NCI-H524 (cell line): ENCODE data around the gene ILF3.
"Not testable (repeated sequence)": the region's sequence is repeated elsewhere in the genome, so short reads cannot be mapped to it uniquely, and the experiment has no call there.

ENCODE experiments used
- DNase-seq, 2 experiments: peaks; one replicate each; lab custom pipeline; 2025; lab: John Stamatoyannopoulos, UW

Gene ILF3

GRCh38 chr19:10642473-10643171 is 11.5 kb upstream of the ILF3 start:
- no peak for DNase-seq

GRCh38 chr19:10643172-10643967 is 10.8 kb upstream of the ILF3 start:
- DNase-seq, result no peak

DNA sequence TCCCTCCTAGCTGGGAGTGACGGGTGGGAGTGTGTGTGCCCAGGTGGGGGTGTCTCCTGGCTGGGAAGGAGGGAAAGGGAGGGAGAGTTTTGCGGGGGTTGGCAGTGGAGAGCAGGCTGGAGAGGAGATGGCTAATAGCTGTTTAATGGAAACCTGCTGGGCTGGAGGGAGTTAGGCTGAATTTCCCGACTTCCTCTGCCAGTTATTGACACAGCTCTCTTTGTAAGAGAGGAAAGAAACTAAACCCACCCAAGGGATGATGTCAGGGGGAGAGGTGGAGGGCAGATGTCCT is 10.2 kb upstream of the ILF3 start:
- DNase-seq, result no peak

DNA sequence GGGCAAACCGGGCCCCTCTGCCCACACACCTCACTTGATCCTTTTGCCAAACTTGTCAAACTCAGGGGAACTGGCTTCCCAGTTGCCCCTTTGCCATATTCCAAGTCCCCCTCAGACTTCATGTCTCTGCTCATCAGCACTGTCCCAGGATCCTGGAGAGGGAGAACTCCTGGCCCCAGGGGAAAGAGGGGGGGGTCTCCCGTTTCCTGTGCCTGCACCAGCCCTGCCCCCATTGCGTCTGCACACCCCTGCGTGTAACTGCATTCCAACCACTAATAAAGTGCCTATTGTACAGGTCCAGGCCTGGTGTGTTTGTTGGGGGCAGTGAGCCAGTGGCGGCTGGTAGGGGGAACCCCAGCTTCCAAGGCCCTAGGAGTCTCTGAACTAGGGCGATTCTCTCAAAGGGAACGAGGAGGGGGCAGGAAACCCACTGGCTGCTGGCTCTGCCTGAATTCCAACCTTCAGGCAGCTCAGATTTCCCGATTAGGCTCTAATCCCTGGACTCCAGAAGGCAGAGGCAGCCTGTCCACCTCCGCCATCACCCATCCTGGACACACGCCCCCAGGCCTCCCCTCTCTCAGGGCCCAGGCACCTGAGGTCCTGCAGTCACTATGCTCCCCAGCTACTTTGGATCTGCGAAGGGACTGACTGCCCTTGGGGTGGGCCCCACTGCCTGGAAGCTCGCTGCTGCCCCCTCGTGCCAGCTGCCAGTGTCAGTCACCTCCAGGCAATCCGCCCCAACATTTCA is 9.7 kb upstream of the ILF3 start:
- peak; percentile 48 to 76 for DNase-seq

- no peak for DNase-seq
These were observed 7.5 kb upstream of the ILF3 start for GRCh38 chr19:10646456-10647159.

DNA sequence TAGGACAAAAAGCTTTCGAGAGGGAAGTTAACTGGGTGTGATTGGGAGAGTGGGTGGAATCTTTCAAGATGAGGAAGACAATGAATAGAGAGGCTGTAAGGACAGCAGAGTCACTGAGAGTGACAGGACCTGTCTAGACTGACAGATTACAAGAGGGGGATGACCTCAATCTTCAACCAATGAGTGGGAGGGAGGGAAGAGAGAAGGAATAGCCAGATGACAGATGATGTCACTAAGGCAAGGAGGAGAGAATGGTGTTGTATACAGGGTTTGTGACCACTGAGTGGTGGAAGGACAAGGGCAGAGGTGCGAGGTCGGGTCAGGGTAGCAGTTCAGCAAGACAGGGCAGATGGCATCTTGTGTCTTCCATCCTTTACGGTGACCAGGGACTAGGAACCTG is 5.8 kb upstream of the ILF3 start:
- DNase-seq, result no peak

DNA sequence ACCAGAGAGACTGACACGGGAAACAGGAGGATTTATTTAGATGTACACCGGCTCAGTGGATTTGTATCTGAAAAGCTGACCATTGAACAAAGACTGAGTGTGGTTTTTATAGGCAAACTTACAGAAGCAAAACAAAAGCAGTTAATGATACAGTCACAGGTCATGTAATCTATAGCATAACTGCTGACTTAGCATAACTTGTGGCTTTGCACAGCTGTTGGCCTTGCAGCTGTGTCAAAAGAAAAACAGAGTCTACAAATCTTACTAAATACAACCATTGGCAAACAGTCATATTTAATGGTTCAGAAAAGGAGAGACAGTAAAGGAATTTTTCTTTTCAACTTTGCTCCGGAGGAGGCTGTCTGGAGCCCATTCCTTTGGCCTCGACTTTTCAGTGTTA is 2.3 kb upstream of the ILF3 start:
- no peak for DNase-seq

DNA sequence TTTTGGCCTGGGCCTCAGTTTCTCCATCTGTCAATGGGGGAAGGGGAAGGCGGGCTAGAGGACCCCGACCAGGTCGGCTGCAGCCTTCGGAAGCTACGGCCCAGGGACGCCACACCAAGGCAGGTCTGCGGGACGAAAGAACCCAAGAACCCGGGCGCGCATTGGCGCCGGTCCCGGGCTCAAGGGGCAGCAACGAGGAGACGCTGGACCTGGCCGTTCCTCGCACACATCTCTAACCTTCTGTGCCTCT is 739 bp upstream of the ILF3 start:
- no peak for DNase-seq

DNA sequence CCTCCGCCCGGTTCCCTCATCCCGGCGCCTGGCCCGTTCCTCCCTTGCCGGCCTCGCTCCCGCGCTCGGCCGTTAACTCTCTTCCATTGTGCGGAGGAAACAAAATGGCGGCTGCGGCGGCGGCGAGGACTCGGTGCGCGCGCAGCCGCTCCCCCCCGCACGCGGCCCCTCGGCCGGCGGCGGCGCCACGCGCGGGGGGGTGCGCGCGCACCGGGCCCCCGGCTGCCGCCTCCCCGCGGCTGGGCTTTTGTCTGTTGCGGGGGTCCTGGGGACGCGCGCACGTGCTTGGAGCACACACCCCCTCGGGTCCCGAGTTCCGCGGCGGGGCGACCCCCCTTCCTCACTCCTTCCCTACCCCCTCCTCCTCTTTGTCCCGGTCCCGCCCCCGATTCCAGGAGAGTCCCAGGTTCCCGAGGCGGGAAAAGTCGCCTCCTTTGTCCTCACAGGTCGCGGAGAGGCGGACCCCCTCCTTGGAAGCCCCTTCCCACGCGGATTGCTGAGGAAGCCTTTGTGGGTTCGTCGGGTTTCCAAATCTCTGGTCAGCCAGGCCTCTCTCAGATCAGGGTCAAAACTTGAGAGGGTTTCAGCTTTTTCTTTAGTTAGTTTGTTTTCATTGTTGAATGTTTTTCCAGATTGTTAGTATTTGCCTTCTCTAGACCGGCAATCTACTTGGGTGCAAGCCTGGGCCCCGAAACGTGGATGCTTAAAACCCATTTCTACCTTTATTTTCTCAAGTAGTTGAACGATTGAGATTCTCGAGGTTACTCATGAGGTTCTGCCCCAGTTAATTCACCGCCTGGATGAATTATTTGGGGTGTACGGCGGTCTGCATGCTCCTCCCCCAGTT is 687 bp downstream of the ILF3 start:
- DNase-seq, result peak; percentile 74 to 84

DNA sequence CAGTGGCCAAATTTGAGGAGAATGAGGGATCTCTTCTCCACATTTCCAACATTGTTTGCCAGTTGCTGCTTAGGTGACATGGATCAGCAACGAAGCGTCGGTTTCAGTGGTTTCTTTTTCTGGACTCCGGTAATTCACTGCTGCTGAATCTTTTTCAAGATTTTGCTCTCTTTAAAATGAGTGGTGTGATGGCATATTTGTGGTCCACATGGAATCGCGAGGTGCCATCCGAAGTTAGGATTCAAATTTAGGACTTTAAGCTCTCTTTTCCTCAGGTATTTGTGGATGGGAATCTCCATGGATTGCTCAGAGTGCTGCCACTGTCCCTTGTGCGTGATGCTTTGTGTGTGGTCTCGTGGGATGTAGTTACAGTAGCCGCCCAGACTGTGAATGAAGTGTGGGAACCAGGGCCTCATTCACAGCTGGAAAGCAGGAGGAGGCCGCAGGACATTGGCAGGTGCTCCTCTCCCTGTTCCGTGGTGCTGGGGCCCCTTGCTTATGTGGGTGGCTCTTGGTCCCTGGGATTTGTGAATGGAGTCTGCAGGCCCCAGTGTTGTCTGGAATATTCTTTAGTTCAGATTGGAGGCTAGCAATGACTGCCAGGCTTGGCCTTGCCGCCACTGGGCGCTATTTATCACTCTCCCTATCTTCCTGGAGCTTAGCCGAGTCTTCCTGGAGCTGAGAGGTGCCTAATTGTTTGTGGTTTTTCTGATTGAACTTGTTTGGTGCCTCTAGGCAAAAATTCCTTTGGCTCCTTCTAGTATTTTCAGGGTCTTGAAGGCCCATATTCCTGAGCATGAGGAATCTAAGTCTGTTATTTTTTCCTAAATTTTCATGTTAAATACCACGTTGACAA is 1.5 kb downstream of the ILF3 start:
- peak; percentile 15 to 45 for DNase-seq

GRCh38 chr19:10660346-10660745 is 6.2 kb downstream of the ILF3 start:
- no peak for DNase-seq

- no peak for DNase-seq
These were observed 7.8 kb downstream of the ILF3 start for GRCh38 chr19:10661946-10662345.

- no peak for DNase-seq
These were observed 8.5 kb downstream of the ILF3 start for GRCh38 chr19:10662384-10663251.

DNA sequence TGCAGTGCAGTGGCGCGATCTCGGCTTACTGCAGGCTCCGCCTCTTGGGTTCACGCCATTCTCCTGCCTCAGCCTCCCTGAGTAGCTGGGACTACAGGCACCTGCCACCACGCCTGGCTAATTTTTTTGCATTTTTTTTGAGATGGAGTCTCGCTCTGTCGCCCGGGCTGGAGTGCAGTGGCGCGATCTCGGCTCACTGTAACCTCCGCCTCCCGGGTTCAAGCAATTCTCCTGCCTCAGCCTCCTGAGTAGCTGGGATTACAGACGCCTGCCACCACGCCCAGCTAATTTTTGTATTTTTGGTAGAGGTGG is 9.1 kb downstream of the ILF3 start:
- not testable (repeated sequence) for DNase-seq

- DNase-seq, result no peak
These were observed 13.7 kb downstream of the ILF3 start for GRCh38 chr19:10667867-10668266.

GRCh38 chr19:10669246-10669645 is 15.1 kb downstream of the ILF3 start:
- DNase-seq, result no peak

DNA sequence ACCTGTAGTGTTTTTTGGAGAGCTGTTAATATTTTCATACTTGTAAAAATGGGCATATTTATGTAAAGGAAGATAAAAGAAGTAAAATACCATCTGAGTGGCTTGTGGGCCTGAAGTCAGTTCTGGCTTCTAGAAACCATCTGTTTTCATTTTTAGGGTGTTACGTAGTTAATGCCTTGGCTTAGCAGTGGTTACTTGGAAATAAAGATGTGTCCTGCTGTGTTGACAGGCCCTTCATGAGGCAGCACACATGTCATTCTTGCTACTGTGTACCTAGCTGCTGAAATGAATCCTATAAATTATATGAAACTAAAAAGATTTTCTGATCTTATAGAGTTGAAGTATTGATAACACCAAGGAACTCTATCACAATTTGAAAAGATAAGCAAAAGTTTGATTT is 16.0 kb downstream of the ILF3 start:
- DNase-seq, result no peak

GRCh38 chr19:10670876-10671804 is 17.0 kb downstream of the ILF3 start:
- DNase-seq, result no peak

DNA sequence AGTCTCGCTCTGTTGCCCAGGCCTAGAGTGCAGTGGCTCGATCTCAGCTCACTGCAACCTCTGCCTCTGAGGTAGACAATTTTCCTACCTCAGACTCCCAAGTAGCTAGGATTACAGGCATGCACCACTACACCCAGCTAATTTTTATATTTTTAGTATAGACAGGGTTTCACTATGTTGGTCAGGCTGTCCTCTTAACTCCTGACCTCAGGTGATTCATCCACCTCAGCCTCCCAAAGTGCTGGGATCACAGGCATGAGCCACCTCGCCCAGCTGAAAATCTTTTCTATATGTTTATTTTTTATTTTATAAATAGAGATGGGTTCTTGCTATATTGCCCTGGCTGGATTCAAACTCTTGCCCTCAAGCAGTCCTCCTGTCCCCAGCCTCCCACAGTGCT is 17.8 kb downstream of the ILF3 start:
- DNase-seq, result not testable (repeated sequence)
